B cell (primary cell): Measurements from ENCODE around the gene CGRRF1. TPM values are rescaled to one million over a fixed set of nuclear protein-coding genes. Genes with fewer than 3 reads are reported as not detected.

Source experiments
- ATAC-seq: fragments of 200-7000 bp; cut with Tn5 transposase; one replicate; pipeline ENCODE4 v1.10.0; 2021; ENCODE audit warnings: low read depth, mild to moderate bottlenecking, moderate number of reproducible peaks, moderate library complexity
- CTCF ChIA-PET: fragments of 350-600 bp; sonication (Branson Sonifier 250); formaldehyde crosslinking; loops from one replicate; lab custom pipeline; 2021; ENCODE audit warnings: antibody characterized with exemption, inconsistent platforms; lab: Charles Lee
- POLR2A ChIA-PET: fragments of 350-600 bp; sonication (Branson Sonifier 250); formaldehyde crosslinking; loops from one replicate; lab custom pipeline; 2021; ENCODE audit warnings: antibody characterized with exemption; lab: Charles Lee
- DNase-seq: peaks from one replicate; pipeline ENCODE4 v3.0.0; 2013
- H2AFZ ChIP-seq: 2 replicates; pipeline ENCODE4 v1.6.1; 2012; ENCODE audit warnings: mild to moderate bottlenecking, low read depth, low read length; ENCODE audit not compliant: insufficient read depth, poor library complexity, severe bottlenecking
- H3K27ac ChIP-seq, 2 donors: 1 replicate in 1 of 2; 2 replicates in 1 of 2; pipeline ENCODE4 v1.5.1; 2012 to 2013; ENCODE audit warnings: low read length in 2 of 2, mild to moderate bottlenecking in 2 of 2, moderate library complexity in 1 of 2
- H3K27me3 ChIP-seq, 4 experiments: fragments of 200-600 bp in 1 of 4; sonication (generic) in 1 of 4; replicated peaks in 1 of 4; 1 replicate in 2 of 4; 2 replicates in 2 of 4; pipeline versions ENCODE4 v1.6.1 to v1.7.0; 2013 to 2016; ENCODE audit warnings: low read length in 3 of 4, mild to moderate bottlenecking in 2 of 4, mixed read lengths in 1 of 4, moderate library complexity in 1 of 4; ENCODE audit not compliant: insufficient read depth in 4 of 4, control insufficient read depth in 3 of 4; ENCODE audit errors: control extremely low read depth in 1 of 4
- H3K36me3 ChIP-seq, 2 experiments: replicated peaks in 1 of 2; 1 replicate in 1 of 2; 2 replicates in 1 of 2; pipeline versions ENCODE4 v1.6.1 to v1.7.1; 2013; ENCODE audit warnings: low read length in 1 of 2; ENCODE audit not compliant: insufficient read depth in 2 of 2, control insufficient read depth in 1 of 2; ENCODE audit errors: control extremely low read depth in 1 of 2, extremely low read depth in 1 of 2
- H3K4me1 ChIP-seq, 2 donors: fragments of 200-600 bp in 1 of 2; sonication (generic) in 1 of 2; 1 replicate in 1 of 2; 2 replicates in 1 of 2; pipeline versions ENCODE4 v1.5.1 to v1.6.1; 2013 to 2017; ENCODE audit warnings: low read length in 2 of 2; ENCODE audit not compliant: control insufficient read depth in 2 of 2, insufficient read depth in 2 of 2
- H3K4me2 ChIP-seq: replicated peaks from 2 replicates; pipeline ENCODE3; 2012; ENCODE audit warnings: mild to moderate bottlenecking, low read depth, low read length; ENCODE audit not compliant: poor library complexity, severe bottlenecking
- H3K4me3 ChIP-seq, 5 experiments: fragments of 200-600 bp in 1 of 5; sonication (generic) in 1 of 5; 1 replicate in 3 of 5; 2 replicates in 2 of 5; pipeline versions ENCODE4 v1.5.1 to v1.7.0; 2011 to 2016; ENCODE audit warnings: low read length in 4 of 5, mild to moderate bottlenecking in 4 of 5, low read depth in 2 of 5, control low read depth in 1 of 5, moderate library complexity in 1 of 5; ENCODE audit not compliant: insufficient read depth in 1 of 5; ENCODE audit errors: control extremely low read depth in 1 of 5, extremely low read depth in 1 of 5
- H3K79me2 ChIP-seq: fragments of 200-600 bp; sonication (generic); one replicate; pipeline ENCODE4 v1.6.0; 2016; ENCODE audit warnings: low read length; ENCODE audit not compliant: control insufficient read depth, insufficient read depth
- H3K9ac ChIP-seq: fragments of 200-600 bp; sonication (generic); 2 replicates; pipeline ENCODE4 v1.6.1; 2017; ENCODE audit warnings: mild to moderate bottlenecking, low read length, moderate library complexity
- H3K9me3 ChIP-seq, 3 donors: one replicate each; pipeline versions ENCODE4 v1.6.1 to v1.7.1; 2013; ENCODE audit warnings: low read length in 2 of 3; ENCODE audit not compliant: control insufficient read depth in 2 of 3, insufficient read depth in 1 of 3; ENCODE audit errors: control extremely low read depth in 1 of 3
- H4K20me1 ChIP-seq: 2 replicates; pipeline ENCODE4 v1.6.0; 2012; ENCODE audit warnings: mild to moderate bottlenecking, low read length; ENCODE audit not compliant: insufficient read depth, control insufficient read depth, poor library complexity, severe bottlenecking
- H3K27ac Mint-ChIP-seq: one replicate; pipeline ENCODE4 v1.8.0; 2021; ENCODE audit warnings: mixed read lengths
- H3K27me3 Mint-ChIP-seq: one replicate; pipeline ENCODE4 v1.8.0; 2021; ENCODE audit warnings: mixed read lengths
- H3K4me1 Mint-ChIP-seq: one replicate; pipeline ENCODE4 v1.8.0; 2021; ENCODE audit warnings: mixed read lengths
- H3K4me3 Mint-ChIP-seq: one replicate; pipeline ENCODE4 v1.8.0; 2021; ENCODE audit warnings: mixed read lengths
- H3K9me3 Mint-ChIP-seq: one replicate; pipeline ENCODE4 v1.8.0; 2022; ENCODE audit warnings: mixed read lengths; ENCODE audit not compliant: insufficient read depth
- CTCF ChIP-seq: fragments of 200-600 bp; IDR thresholded peaks from one replicate; pipeline ENCODE4 v1.8.0; 2022; ENCODE audit warnings: antibody characterized with exemption, mild to moderate bottlenecking
- EZH2 ChIP-seq: IDR thresholded peaks from 2 replicates; pipeline ENCODE4 v1.6.1; 2012; ENCODE audit warnings: borderline replicate concordance, low read depth, mild to moderate bottlenecking, moderate library complexity, low read length; ENCODE audit not compliant: insufficient read depth, poor library complexity, severe bottlenecking
- WGBS: methylation state at CpG from one replicate; pipeline ENCODE4 v1.1.5; 2013; ENCODE audit warnings: missing lambda C conversion rate; ENCODE audit not compliant: insufficient coverage; 5-methylcytosine and 5-hydroxymethylcytosine counted together
- intact Hi-C: fragments of 100-400 bp; cut with micrococcal nuclease; formaldehyde crosslinking; loops from one replicate; pipeline ENCODE4 v1.10.0; 2022
- polyA plus RNA-seq: library from polyadenylated mRNA; depleted of rRNA; stranded (reverse); fragments of >200 nt; gene quantifications from 2 replicates; pipeline ENCODE4 v1.2.3, GENCODE V29; 2012
- total RNA-seq, 2 donors: library from RNA; stranded (reverse); fragments of 120-200 nt in 1 of 2; gene quantifications; 1 replicate in 1 of 2; 2 replicates in 1 of 2; pipeline versions ENCODE4 v1.2.3 to v1.2.4, GENCODE V29; 2013 to 2022

CGRRF1 gene
- total and polyA plus RNA-seq, 2 donors (not counting 1 experiment from before 2014, with no cell fraction given) = 10.0 to 15.8 TPM

- intact Hi-C loops = no loop called here
- ATAC-seq (no peak), DNase-seq (no peak)
- H3K4me1 ChIP-seq = no peaks in the 10 kb centered on the region
- no peak overlapping the region for H2AFZ ChIP-seq
- H3K4me2 ChIP-seq = no peak overlapping the region
- POLR2A ChIA-PET = no interaction called here
- Mint-ChIP-seq H3K27ac (no peak overlapping the region), H3K4me1 (no peaks in the 10 kb centered on the region), H3K9me3 (no peaks in the 10 kb centered on the region), H3K27me3 (peaks cover 13% of the 10 kb centered on the region), H3K4me3 (no peak overlapping the region)
- no peaks in the 10 kb centered on the region for H3K9me3 ChIP-seq
- no peaks in the 10 kb centered on the region for H3K36me3 ChIP-seq
- no peak overlapping the region for H3K4me3 ChIP-seq
- no peak overlapping the region for H3K27ac ChIP-seq
- peaks cover 0 to 4% (median 0%) of the 10 kb centered on the region in 4 experiments for H3K27me3 ChIP-seq
- no peaks in the 10 kb centered on the region for H4K20me1 ChIP-seq
- CTCF ChIA-PET = interaction anchor here (1.1 to 2.9 kb wide), 3 partner anchors 12 to 223 kb away, joined by 3 to 7 read pairs (median 4); no protein-coding TSS in a partner anchor
- no CpG with 5 or more reads among the region's 1 CpG for WGBS
- H3K9ac ChIP-seq = no peak overlapping the region
- H3K79me2 ChIP-seq = no peaks in the 10 kb centered on the region
- no peak for TF ChIP-seq CTCF
- TF ChIP-seq EZH2 = no peak
These were observed 40.8 kb downstream of the CGRRF1 start for GRCh38 chr14:54550514-54550913.

GRCh38 chr14:54554401-54554800, 44.7 kb downstream of the CGRRF1 start:
- POLR2A ChIA-PET = no interaction called here
- H3K27me3 Mint-ChIP-seq = peaks cover 19% of the 10 kb centered on the region
- H3K4me3 ChIP-seq = no peak overlapping the region
- H3K4me3 Mint-ChIP-seq = no peak overlapping the region
- peaks cover 0 to 4% (median 0%) of the 10 kb centered on the region in 4 experiments for H3K27me3 ChIP-seq
- no peak overlapping the region for H2AFZ ChIP-seq
- no peaks in the 10 kb centered on the region for H3K4me1 Mint-ChIP-seq
- H3K4me1 ChIP-seq = no peaks in the 10 kb centered on the region
- H3K4me2 ChIP-seq = no peak overlapping the region
- H3K27ac ChIP-seq = no peak overlapping the region
- no peak overlapping the region for H3K9ac ChIP-seq
- H3K79me2 ChIP-seq = no peaks in the 10 kb centered on the region
- DNase-seq (no peak), ATAC-seq (no peak)
- intact Hi-C loops = no loop called here
- H4K20me1 ChIP-seq = no peaks in the 10 kb centered on the region
- TF ChIP-seq CTCF = no peak
- no peak for TF ChIP-seq EZH2
- no peaks in the 10 kb centered on the region for H3K9me3 ChIP-seq
- H3K27ac Mint-ChIP-seq = no peak overlapping the region
- no CpG with 5 or more reads among the region's 2 CpGs for WGBS
- CTCF ChIA-PET = interaction anchor here (1.0 kb wide), 1 partner anchor 222 kb away, joined by 3 read pairs; no protein-coding TSS in a partner anchor
- no peaks in the 10 kb centered on the region for H3K9me3 Mint-ChIP-seq
- no peaks in the 10 kb centered on the region for H3K36me3 ChIP-seq
